ENCODE data around the gene CANX. TPM values are rescaled to one million over a fixed set of nuclear protein-coding genes. Genes with fewer than 3 reads are reported as not detected.

CANX gene
- total RNA-seq, 1 donor from 2014 or later, result 318 TPM

DNA sequence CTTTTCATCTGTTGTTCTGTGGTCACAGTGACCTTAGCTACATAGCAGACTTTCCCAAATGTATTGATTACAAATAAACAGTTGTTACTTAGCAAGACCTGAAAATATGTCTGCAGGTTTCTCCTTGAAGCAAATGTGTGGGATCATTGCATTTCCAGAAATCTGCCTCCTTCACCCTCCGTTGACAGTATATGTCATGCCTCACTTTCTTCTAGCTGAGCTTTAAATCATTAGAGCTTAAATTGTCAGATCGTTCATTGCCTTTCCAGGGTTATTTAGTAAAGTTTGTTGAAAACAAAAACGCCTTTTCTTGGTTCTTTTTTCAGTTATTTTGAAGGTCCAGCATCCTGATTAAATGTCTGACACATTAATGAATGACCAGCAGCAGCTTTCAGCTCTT lies 31.6 kb downstream of the CANX start:
- Mint-ChIP-seq H3K27ac (peak overlapping the region; percentile 14), H3K36me3 (ENCODE audit: low read depth) (peaks cover 58% of the 10 kb centered on the region), H3K4me1 (peaks cover 30% of the 10 kb centered on the region), H3K27me3 (no peaks in the 10 kb centered on the region), H3K9me3 (no peaks in the 10 kb centered on the region), H3K4me3 (no peak overlapping the region)
- intact Hi-C loops (cut with micrococcal nuclease), result loop anchor here (10.0 kb wide), 2 partner anchors 1074 to 1106 kb away; partner anchors contain the start of genes CLK4 and MGAT1
- ATAC-seq (ENCODE audit: low read depth), result no peak
- ChIA-PET CTCF (interaction anchor here (1.1 kb wide), 1 partner anchor 28 kb away, joined by 3 read pairs; no protein-coding TSS in a partner anchor), POLR2A (interaction anchor here (0.9 to 1.2 kb wide), 2 partner anchors 107 to 109 kb away, joined by 3 read pairs; partner anchors contain the start of gene HNRNPH1)
- TF ChIP-seq, protein P1, sequence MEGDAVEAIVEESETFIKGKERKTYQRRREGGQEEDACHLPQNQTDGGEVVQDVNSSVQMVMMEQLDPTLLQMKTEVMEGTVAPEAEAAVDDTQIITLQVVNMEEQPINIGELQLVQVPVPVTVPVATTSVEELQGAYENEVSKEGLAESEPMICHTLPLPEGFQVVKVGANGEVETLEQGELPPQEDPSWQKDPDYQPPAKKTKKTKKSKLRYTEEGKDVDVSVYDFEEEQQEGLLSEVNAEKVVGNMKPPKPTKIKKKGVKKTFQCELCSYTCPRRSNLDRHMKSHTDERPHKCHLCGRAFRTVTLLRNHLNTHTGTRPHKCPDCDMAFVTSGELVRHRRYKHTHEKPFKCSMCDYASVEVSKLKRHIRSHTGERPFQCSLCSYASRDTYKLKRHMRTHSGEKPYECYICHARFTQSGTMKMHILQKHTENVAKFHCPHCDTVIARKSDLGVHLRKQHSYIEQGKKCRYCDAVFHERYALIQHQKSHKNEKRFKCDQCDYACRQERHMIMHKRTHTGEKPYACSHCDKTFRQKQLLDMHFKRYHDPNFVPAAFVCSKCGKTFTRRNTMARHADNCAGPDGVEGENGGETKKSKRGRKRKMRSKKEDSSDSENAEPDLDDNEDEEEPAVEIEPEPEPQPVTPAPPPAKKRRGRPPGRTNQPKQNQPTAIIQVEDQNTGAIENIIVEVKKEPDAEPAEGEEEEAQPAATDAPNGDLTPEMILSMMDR (IDR thresholded peaks at IDR 0.05), result no peak
- no peak for DNase-seq

DNA sequence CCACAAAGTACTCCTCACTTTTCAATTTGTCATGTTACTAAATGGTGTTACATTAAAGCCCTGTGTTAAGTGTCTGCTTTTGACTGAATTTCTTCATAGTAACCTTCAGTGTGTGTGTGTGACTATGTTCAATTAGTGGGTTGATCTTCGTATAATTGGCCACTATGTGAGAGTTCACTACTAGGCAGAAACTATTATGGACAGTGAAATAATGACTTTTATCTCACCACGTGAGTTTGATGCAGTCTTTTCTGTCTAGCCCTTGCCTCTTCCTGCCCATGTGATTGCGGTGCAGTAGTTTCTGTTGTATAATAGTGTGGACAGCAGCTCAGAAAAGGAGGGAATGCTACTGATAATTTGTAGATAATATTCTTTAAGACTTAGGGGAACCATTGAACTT lies 32.1 kb downstream of the CANX start:
- no peaks in the 10 kb centered on the region for H3K9me3 Mint-ChIP-seq
- intact Hi-C loops (cut with micrococcal nuclease), result loop anchor here (10.0 kb wide), 2 partner anchors 1074 to 1106 kb away; partner anchors contain the start of genes CLK4 and MGAT1
- no peaks in the 10 kb centered on the region for H3K27me3 Mint-ChIP-seq
- no peak overlapping the region for H3K4me3 Mint-ChIP-seq
- H3K27ac Mint-ChIP-seq, result peak overlapping the region; percentile 14
- TF ChIP-seq, protein P1 (IDR thresholded peaks at IDR 0.05), result no peak
- POLR2A ChIA-PET, result interaction anchor here (0.9 to 1.2 kb wide), 2 partner anchors 108 to 110 kb away, joined by 3 read pairs; partner anchors contain the start of gene HNRNPH1
- ATAC-seq (ENCODE audit: low read depth) (no peak), DNase-seq (no peak)
- peaks cover 32% of the 10 kb centered on the region for H3K4me1 Mint-ChIP-seq
- H3K36me3 Mint-ChIP-seq (ENCODE audit: low read depth), result peaks cover 54% of the 10 kb centered on the region
- CTCF ChIA-PET, result interaction anchor here (2.0 kb wide), 1 partner anchor 32 kb away, joined by 9 read pairs; no protein-coding TSS in a partner anchor

GRCh38 chr5:179731791-179732411 lies 33.1 kb downstream of the CANX start:
- DNase-seq (peak; percentile 18), ATAC-seq (ENCODE audit: low read depth) (peak; percentile 6)
- Mint-ChIP-seq H3K9me3 (no peaks in the 10 kb centered on the region), H3K4me3 (peak overlapping the region; percentile 87), H3K4me1 (peaks cover 38% of the 10 kb centered on the region), H3K36me3 (ENCODE audit: low read depth) (peaks cover 48% of the 10 kb centered on the region), H3K27me3 (no peaks in the 10 kb centered on the region), H3K27ac (peak overlapping the region; percentile 91)
- intact Hi-C loops (cut with micrococcal nuclease), result loop anchor here (1.0 to 10.0 kb wide), 13 partner anchors 31 to 1107 kb away; partner anchors contain the start of genes CANX, CLK4, HNRNPH1 and MGAT1
- TF ChIP-seq, protein P1 (IDR thresholded peaks at IDR 0.05), result no peak
- CTCF ChIA-PET, result interaction anchor here (0.6 to 2.0 kb wide), 3 partner anchors 24 to 243 kb away, joined by 3 to 9 read pairs (median 4); no protein-coding TSS in a partner anchor
- POLR2A ChIA-PET, result interaction anchor here (0.6 to 2.8 kb wide), 19 partner anchors 9 to 239 kb away, joined by 3 to 35 read pairs (median 5); partner anchors contain the start of genes CANX, CBY3, HNRNPH1 and LTC4S

- CTCF ChIA-PET, result interaction anchor here (0.6 to 2.0 kb wide), 3 partner anchors 24 to 243 kb away, joined by 3 to 9 read pairs (median 4); no protein-coding TSS in a partner anchor
- POLR2A ChIA-PET, result interaction anchor here (0.6 to 2.8 kb wide), 19 partner anchors 9 to 239 kb away, joined by 3 to 35 read pairs (median 5); partner anchors contain the start of genes CANX, CBY3, HNRNPH1 and LTC4S
- no peaks in the 10 kb centered on the region for H3K9me3 Mint-ChIP-seq
- no peaks in the 10 kb centered on the region for H3K27me3 Mint-ChIP-seq
- peak within 1 kb of the TSS; percentile 93 for H3K4me3 Mint-ChIP-seq
- H3K4me1 Mint-ChIP-seq, result peaks cover 37% of the 10 kb centered on the region
- H3K27ac Mint-ChIP-seq, result peak within 1 kb of the TSS; percentile 91
- peak; percentile 93 for ATAC-seq (ENCODE audit: low read depth)
- DNase-seq, result peak; percentile 98
- peaks cover 48% of the 10 kb centered on the region for H3K36me3 Mint-ChIP-seq (ENCODE audit: low read depth)
- intact Hi-C loops (cut with micrococcal nuclease), result loop anchor here (1.0 to 10.0 kb wide), 13 partner anchors 30 to 1108 kb away; partner anchors contain the start of genes CANX, CLK4, HNRNPH1 and MGAT1
- TF ChIP-seq, protein P1 (IDR thresholded peaks at IDR 0.05), result no peak
These were observed 33.7 kb downstream of the CANX start, which contains the start of gene MAML1 for GRCh38 chr5:179732412-179732917. Gene MAML1, plus strand, starts transcription at chr5:179732822. Its CDS starts 291 bp downstream, at chr5:179733113.

Data from activated B cell treated with CpG ODN at 0.5 μM for 24 hours (primary cell).